GM03348 (cell line): Measurements from ENCODE around the gene LARP7.
"Not testable (repeated sequence)": the region's sequence is repeated elsewhere in the genome, so short reads cannot be mapped to it uniquely, and the experiment has no call there.

Source experiments
- DNase-seq: peaks from one replicate; pipeline ENCODE4 v3.0.0; 2012; ENCODE audit warnings: low spot score

The LARP7 gene

DNA sequence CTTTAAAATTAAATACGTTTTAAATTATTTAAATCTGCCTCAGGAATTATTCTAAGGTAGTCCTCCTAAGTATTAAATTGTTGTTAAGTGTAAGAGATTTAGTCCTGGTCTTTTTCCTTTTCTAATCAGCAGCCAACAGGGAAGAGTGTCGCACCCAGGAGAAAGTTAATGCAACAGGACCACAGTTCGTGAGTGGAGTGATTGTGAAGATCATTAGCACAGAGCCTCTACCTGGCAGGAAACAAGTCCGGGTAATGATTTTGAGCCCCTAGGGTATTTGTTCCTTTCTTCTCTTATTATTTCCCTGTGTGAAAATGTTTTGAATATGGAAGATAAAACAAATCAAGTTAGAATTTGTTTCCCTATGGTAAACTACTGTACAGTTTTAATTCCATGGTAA, 13.4 kb downstream of the LARP7 start:
- no peak for DNase-seq

- no peak for DNase-seq
These were observed 14.7 kb downstream of the LARP7 start for GRCh38 chr4:112651641-112652040.

DNA sequence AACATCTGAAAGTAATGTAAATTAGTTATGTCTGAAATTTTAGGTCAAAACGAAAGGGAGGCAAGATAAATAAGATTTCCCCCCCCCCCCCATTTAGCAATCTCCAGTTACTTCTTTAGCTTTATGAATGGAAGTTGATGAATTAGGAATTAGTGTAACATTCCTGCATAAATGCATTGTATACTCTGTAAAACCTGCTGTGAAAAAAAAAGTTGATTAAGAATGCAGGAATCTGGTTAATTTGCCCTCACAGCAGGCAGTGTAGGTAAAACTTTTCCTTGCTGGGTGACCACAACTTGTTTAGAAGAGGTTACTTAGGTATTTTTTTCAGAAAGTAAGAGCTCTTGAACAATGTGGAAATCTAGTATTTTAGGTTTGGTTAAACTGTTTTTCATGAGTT, 15.3 kb downstream of the LARP7 start:
- DNase-seq = no peak

- no peak for DNase-seq
These were observed 18.3 kb downstream of the LARP7 start for GRCh38 chr4:112655270-112655669.

DNA sequence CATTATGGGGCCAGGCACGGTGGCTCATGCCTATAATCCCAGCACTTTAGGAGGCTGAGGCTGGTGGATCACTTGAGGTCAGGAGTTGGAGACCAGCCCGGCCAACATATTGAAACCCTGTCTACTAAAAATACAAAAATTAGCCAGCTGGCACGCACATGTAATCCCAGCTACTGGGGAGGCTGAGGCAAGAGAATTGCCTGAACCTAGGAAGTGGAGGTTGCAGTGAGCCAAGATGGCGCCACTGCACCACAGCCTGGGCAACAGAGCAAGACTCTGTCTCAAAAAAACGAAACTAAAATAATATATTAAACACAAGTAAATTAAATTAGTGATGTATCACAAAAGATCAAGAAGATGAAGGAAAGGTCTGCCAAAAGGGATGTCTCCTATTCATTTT, 19.2 kb downstream of the LARP7 start:
- DNase-seq = not testable (repeated sequence)

DNA sequence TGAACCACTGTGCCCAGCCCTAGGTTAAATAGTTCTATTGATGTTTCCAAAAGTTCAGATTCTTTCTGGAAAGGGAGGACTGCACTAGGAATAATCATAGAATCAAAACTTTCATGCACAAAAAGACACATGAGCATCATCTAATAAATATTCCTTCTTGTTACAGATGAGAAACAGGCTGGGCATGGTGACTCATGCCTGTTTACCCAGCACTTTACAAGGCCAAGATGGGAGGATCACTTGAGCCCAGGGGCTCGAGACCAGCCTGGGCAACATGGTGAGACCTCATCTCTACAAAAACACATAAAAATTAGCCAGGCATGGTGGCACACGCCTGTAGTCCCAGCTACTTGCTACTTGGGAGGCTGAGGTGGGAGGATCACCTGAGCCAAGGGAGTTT, 27.7 kb downstream of the LARP7 start:
- DNase-seq = no peak

DNA sequence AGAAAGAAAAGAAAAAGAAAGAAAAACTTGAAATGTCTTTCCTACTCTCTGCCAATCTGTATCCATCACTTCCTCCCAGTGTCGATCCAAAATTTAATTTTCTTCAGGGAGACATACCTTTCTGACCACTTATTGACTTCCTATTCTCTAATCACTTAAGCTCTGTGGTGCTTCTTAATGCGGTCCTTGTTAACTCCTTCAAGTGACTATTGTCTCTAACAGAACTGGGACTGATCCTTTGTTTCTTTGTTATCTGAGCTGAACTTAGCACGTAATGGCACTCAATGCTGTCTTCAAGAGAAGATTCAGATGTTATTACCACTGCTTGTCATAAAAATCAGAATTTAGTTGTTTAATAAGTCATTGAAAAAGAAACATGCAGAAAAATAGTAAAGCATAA, 31.2 kb downstream of the LARP7 start:
- no peak for DNase-seq

- no peak for DNase-seq
These were observed 36.1 kb downstream of the LARP7 start for GRCh38 chr4:112673076-112673475.

GRCh38 chr4:112673686-112674085, 36.7 kb downstream of the LARP7 start:
- no peak for DNase-seq

DNA sequence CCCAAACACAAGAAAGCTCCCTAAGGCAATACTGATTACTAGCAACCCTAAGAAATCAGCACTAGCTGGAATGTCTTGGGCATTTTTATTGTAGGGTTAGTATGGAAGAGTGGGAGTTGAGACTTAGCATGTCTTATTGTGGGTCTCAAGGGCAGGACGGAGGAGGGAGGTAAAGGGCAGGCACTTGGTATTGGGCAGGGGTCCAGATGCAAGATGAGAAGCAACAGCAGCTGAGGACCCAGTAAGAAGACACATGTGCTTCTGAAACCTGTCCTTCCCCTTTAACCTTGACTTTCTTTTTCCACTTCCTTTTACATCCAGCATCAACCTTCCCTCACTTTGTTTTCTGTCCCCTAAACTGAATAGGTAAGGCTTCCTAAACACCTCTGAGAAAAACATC, 37.4 kb downstream of the LARP7 start:
- DNase-seq = no peak

DNA sequence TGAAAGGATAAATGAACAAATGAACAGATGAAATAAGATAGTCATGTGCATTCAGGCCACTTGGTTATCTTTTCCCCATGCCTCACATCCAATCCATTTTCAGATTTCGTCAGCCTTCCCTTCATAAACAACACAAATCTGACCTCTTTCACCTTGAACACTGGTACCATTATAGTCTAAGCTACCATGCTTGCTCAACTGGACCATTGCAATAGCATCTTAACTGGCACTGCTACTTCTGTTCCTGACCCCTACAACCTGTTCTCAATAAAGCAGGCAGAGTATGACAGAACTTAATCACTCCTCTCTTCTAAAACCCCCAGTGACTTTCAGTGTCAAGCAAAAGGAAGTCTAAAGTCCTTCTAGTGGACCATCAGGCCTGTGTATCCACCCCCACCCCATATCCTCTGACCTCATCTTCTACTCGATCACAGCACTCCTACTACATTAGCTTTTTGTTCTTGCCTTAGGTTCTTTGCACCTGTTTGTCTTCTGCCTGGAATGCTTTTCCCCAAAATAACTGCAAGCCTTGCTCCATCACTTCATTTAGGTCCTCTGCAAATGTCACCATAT, 40.7 kb downstream of the LARP7 start:
- no peak for DNase-seq

GRCh38 chr4:112680996-112681395, 44.1 kb downstream of the LARP7 start:
- DNase-seq = no peak

- no peak for DNase-seq
These were observed 56.6 kb downstream of the LARP7 start for GRCh38 chr4:112693507-112693906.

DNA sequence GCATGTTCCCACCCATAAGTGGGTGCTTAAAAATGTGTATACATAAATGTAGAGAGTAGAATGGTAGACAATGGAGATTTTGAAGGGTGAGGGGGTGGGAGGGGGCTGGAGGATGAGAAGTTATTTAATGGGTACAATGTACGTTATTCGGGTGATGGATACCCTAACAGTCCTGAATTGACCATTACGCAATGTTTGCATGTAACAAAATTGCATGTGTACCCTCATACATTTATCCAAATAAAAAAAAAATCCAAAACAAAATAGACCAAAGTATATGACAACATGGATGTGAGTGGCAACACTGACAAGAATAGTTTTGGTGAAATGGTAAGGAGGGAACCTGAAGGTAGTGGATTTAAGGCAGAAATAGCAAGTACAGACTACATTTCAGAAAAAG, 63.7 kb downstream of the LARP7 start:
- DNase-seq = no peak

- DNase-seq = no peak
These were observed 65.9 kb downstream of the LARP7 start for GRCh38 chr4:112702892-112703291.

DNA sequence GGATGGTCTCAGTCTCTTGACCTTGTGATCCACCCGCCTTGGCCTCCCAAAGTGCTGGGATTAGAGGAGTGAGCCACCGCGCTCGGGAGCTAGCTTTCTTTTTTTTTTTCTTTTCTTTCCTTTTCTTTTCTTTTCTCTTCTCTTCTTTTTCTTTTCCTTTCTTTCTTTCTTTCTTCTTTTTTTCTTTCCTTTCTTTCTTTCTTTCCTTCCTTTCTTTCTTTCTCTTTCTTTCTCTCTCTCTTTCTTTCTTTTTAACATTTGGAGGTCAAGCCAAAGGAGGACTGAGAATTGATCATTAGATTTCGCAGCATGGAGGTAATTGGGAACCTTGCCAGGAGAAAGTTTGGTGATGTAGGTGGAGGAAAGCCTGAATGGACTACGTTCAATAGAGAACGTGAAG, 67.4 kb downstream of the LARP7 start:
- no peak for DNase-seq

DNA sequence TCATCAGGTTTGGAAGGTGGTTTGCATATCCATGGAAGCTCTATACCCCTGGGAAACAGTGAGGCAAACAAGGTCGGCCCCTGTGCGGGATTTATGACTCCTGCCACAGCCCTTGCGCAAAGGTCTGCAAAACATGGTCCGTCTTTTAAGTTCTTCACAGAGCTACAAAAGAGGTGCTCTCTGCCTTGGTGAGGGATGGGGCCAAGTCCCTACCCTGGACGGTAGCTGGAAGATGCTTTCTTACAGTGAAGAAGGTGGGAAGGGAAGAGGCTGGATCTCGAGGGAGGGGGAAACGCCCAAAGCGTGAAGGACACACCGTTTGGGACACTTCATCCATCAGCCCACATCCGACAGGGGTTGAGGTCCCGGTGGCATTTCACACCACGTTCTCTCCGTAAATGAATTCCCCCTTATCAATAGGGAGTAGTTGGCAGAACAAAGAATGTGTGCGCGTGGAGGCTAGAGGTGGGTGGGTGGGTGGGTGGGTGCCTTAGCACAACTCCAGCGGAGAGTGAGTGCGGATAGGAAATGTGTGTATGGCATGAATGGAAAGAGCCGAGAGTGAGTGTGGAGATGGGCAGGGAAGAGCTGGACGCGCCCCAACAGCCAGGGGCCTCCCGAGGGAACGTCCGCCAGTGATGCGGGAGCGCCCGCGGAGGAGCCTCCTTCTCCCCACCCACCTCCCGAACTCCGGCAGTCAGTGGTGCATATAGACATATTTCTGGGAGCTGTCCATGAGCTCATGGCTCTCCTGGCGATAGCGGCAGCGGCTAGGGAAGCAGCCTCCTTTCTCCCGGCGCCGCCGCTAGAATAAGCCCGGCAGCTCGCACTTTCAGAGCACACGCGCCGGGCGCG, 68.3 kb downstream of the LARP7 start:
- peak; percentile 72 for DNase-seq

- DNase-seq = peak; percentile 11
These were observed 69.2 kb downstream of the LARP7 start for GRCh38 chr4:112705891-112706839.

DNA sequence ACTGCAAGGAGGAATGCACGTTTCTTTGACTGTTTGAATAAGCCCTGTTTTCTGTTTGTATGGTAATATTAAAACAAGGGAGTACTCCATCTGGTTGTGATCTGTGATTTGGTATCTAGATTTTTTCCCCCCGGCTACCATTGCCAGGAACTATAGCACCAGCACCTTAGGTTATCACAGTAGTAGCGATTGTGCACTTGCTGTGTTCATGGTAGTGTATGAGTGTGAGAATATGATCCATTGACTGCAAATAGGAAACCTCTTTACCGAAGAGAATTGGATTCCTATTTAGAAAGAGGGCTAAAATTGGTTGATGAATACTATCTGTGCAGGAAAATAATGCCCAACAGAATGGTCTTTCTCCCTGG, 69.9 kb downstream of the LARP7 start:
- DNase-seq = no peak
